IMR-90 (cell line): ENCODE measurements around the gene TJP1.

Source experiments
- CEBPB ChIP-seq: IDR thresholded peaks from 2 replicates; pipeline ENCODE4 v1.6.1; 2012; ENCODE audit warnings: low read depth, low read length, improper control_type of control experiment
- CHD1 ChIP-seq: IDR thresholded peaks from 2 replicates; pipeline ENCODE4 v1.6.1; 2012; ENCODE audit warnings: low read depth, low read length, improper control_type of control experiment
- POLR2A ChIP-seq: IDR thresholded peaks from 2 replicates; pipeline ENCODE4 v1.6.1; 2012; ENCODE audit warnings: mild to moderate bottlenecking, low read depth, low read length
- RAD21 ChIP-seq: IDR thresholded peaks from 2 replicates; pipeline ENCODE4 v1.6.1; 2012; ENCODE audit warnings: low read length, improper control_type of control experiment
- SMC3 ChIP-seq: fragments of 150-350 bp; IDR thresholded peaks from 2 replicates; pipeline ENCODE4 v1.6.1; 2016; ENCODE audit warnings: low read depth, mild to moderate bottlenecking, antibody characterized with exemption, low read length, moderate library complexity
- TF ChIP-seq, protein P1 (sequence below): conservative IDR thresholded peaks from 2 replicates; pipeline ENCODE4 v1.5.1; 2012; ENCODE audit warnings: mild to moderate bottlenecking, low read depth, low read length, improper control_type of control experiment

DNA sequence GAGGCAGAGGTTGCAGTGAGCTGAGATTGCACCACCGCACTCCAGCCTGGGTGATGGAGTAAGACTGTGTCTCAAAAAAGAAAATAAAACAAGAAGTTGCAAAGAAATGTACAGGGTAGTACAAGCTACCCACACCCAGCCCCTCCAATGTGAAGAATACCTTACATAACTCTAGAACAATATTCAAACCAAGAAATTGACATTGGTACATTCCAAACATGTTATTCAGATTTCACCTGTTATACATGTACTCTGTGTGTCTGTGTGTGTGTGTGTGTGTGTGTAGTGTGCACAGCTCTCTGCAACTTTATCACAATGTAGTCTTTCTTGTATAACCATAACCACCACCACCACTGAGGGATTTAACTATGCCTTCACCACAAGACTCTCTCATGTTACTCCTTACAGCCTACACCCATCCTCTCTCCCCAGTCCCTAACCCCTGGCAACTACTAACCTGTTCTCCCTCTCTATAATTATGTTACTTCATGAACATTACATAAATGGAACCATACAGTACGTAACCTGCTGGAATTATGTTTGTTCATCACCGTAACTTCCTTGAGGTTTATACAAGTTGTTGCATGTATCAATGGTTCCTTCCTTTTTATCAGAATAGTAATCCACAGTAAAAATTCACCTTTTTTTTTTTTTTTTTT is 16.2 kb upstream of the TJP1 start:
- TF ChIP-seq, protein P1, sequence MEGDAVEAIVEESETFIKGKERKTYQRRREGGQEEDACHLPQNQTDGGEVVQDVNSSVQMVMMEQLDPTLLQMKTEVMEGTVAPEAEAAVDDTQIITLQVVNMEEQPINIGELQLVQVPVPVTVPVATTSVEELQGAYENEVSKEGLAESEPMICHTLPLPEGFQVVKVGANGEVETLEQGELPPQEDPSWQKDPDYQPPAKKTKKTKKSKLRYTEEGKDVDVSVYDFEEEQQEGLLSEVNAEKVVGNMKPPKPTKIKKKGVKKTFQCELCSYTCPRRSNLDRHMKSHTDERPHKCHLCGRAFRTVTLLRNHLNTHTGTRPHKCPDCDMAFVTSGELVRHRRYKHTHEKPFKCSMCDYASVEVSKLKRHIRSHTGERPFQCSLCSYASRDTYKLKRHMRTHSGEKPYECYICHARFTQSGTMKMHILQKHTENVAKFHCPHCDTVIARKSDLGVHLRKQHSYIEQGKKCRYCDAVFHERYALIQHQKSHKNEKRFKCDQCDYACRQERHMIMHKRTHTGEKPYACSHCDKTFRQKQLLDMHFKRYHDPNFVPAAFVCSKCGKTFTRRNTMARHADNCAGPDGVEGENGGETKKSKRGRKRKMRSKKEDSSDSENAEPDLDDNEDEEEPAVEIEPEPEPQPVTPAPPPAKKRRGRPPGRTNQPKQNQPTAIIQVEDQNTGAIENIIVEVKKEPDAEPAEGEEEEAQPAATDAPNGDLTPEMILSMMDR: no peak
- no peak for TF ChIP-seq SMC3
- TF ChIP-seq CEBPB: no peak
- no peak for TF ChIP-seq POLR2A
- TF ChIP-seq CHD1: no peak
- TF ChIP-seq RAD21: no peak
